Peyer's patch (tissue), 4 donors: ENCODE results near the gene PRCD. TPM values are rescaled to one million over a fixed set of nuclear protein-coding genes. Genes with fewer than 3 reads are reported as not detected.

Experiments
- DNase-seq, 3 donors: peaks; one replicate each; pipeline ENCODE4 v3.0.0-alpha.2; 2017 to 2019
- H3K27ac ChIP-seq, 4 donors: fragments of 200-600 bp; sonication (generic); one replicate each; pipeline ENCODE4 v1.5.1; 2016 to 2019
- H3K27me3 ChIP-seq, 2 donors: fragments of 200-600 bp; sonication (generic); one replicate each; pipeline ENCODE4 v1.5.1; 2019
- H3K36me3 ChIP-seq, 3 donors: fragments of 200-600 bp; sonication (generic); one replicate each; pipeline ENCODE4 v1.5.1; 2016 to 2019
- H3K4me1 ChIP-seq, 4 donors: fragments of 200-600 bp; sonication (generic); one replicate each; pipeline ENCODE4 v1.5.1; 2016 to 2019
- H3K4me3 ChIP-seq, 4 donors: fragments of 200-600 bp; sonication (generic); 1 replicate in 3 of 4; 2 replicates in 1 of 4; pipeline ENCODE4 v1.5.1; 2016 to 2019; ENCODE audit warnings: mild to moderate bottlenecking in 1 of 4
- H3K9me3 ChIP-seq, 4 donors: fragments of 200-600 bp; sonication (generic); one replicate each; pipeline ENCODE4 v1.5.1; 2016 to 2019; ENCODE audit warnings: mild to moderate bottlenecking in 1 of 4
- POLR2A ChIP-seq, 2 donors: fragments of 450-650 bp; IDR thresholded peaks; one replicate each; pipeline ENCODE4 v1.5.1; 2017; ENCODE audit warnings: antibody characterized with exemption in 2 of 2, mild to moderate bottlenecking in 2 of 2, moderate library complexity in 2 of 2
- total RNA-seq, 4 donors: library from RNA; depleted of rRNA; stranded (reverse); fragments of >200 nt; gene quantifications; one replicate each; pipeline ENCODE4 v1.1.0, GENCODE V29; 2016
- TF ChIP-seq, protein P1 (sequence below), 6 experiments: fragments of 450-650 bp in 4 of 6; fragments of 200-600 bp in 2 of 6; sonication (generic) in 1 of 6; IDR thresholded peaks; one replicate each; pipeline ENCODE4 v1.5.1; 2017 to 2019; ENCODE audit warnings: antibody characterized with exemption in 6 of 6, mild to moderate bottlenecking in 3 of 6, moderate library complexity in 1 of 6

PRCD gene
- total RNA-seq, 4 donors from 2014 or later = 1.2 to 10.7 TPM; not detected in 2

DNA sequence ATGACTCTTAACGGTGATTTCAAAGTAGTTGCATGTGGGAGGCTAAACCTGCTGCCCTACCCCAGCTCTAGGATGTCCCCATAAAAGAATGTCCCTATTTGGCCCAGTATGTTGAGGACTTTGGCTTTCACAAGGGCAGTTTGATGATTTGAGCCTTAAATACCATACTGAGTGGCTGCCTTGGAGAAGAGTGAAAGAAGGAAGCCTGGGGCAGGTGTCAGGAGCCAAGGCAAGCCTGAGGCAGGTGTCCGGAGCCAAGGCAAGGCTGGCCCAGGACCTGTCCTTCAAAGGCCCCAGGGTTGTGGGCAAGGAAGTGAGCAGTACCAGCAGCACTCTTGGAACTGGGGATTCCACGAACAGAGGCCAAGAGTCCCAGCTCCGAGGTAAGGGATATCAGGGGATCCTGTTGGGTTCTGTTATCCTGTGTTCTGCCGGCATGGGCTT lies 27.2 kb downstream of the PRCD start:
- peaks cover 0 to 6% (median 2%) of the 10 kb centered on the region in 4 donors for H3K4me1 ChIP-seq
- no peak for TF ChIP-seq POLR2A (IDR thresholded peaks at IDR 0.05)
- TF ChIP-seq, protein P1, sequence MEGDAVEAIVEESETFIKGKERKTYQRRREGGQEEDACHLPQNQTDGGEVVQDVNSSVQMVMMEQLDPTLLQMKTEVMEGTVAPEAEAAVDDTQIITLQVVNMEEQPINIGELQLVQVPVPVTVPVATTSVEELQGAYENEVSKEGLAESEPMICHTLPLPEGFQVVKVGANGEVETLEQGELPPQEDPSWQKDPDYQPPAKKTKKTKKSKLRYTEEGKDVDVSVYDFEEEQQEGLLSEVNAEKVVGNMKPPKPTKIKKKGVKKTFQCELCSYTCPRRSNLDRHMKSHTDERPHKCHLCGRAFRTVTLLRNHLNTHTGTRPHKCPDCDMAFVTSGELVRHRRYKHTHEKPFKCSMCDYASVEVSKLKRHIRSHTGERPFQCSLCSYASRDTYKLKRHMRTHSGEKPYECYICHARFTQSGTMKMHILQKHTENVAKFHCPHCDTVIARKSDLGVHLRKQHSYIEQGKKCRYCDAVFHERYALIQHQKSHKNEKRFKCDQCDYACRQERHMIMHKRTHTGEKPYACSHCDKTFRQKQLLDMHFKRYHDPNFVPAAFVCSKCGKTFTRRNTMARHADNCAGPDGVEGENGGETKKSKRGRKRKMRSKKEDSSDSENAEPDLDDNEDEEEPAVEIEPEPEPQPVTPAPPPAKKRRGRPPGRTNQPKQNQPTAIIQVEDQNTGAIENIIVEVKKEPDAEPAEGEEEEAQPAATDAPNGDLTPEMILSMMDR (IDR thresholded peaks at IDR 0.05) = no peak
- peaks cover 0 to 19% (median 0%) of the 10 kb centered on the region in 3 donors for H3K36me3 ChIP-seq
- H3K9me3 ChIP-seq = no peaks in the 10 kb centered on the region
- no peak overlapping the region for H3K27ac ChIP-seq
- no peak for DNase-seq
- no peak overlapping the region for H3K4me3 ChIP-seq
- no peaks in the 10 kb centered on the region for H3K27me3 ChIP-seq

DNA sequence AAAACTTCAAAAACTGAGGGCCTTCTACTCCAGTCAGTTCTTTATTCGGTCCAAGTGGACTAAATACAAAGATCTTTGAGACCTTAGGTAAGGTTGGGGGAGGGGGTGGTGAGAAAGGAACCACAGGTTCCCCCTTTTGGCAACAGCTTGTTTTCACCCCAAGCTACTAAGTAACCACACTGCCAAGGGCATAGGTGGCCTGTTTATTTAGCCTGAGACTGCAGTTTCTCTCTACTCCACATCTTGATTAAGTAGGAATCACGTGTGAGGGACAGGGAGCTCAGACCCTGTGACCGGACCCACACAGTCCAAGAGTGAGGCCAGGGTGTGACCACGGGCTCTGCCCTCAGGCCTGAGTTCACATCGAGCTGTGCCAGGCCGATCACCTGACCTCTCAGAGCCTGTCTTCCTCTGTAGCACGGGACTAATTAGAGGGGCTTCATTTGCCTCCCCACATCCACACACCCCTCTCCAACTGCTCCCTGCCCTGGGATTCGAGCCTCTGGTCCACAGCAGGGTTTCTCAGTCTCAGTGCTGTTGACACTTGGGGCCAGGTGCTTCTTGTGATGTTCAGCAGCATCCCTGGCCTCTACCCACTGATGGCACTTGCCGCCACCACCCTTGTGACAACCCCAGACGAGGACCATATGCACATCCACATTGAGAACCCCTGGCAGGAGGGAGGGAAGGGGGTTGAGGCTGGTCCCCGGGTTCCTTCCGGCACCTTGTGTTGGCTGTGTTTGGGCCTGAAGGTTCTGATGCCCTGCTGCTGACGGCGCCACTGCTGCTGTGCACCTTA lies 28.0 kb downstream of the PRCD start:
- Histone ChIP-seq H3K27me3 (no peaks in the 10 kb centered on the region), H3K4me1 (peaks cover 0 to 5% (median under 1%) of the 10 kb centered on the region in 4 donors), H3K36me3 (peaks cover 0 to 17% (median 0%) of the 10 kb centered on the region in 3 donors), H3K27ac (no peak overlapping the region), H3K9me3 (no peaks in the 10 kb centered on the region), H3K4me3 (no peak overlapping the region)
- TF ChIP-seq, protein P1 (IDR thresholded peaks at IDR 0.05) = no peak
- TF ChIP-seq POLR2A (IDR thresholded peaks at IDR 0.05) = no peak
- peak in 1 of 3 donors; percentile 40 for DNase-seq

DNA sequence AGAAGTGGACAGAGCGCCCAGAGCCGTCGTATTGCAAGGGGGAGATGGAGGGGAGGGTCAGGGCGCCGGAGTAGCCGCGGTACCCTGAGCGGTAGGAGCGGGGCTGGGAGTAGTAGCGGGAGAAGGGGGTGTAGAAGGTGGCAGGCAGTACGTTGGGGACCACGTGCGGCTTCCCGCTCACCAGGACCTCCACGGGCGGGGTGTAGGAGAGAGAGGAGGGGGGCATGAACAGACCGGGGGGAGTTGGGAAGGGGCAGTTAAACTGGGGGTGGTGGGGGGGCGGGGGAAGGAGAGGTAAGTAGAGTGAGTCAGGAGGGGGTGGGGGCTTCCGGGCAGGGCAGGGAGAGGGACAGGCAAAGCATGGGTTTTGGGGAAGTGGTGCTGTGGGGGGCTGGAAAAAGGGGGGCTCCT lies 29.0 kb downstream of the PRCD start:
- no peak for TF ChIP-seq POLR2A (IDR thresholded peaks at IDR 0.05)
- TF ChIP-seq, protein P1 (IDR thresholded peaks at IDR 0.05) = no peak

DNA sequence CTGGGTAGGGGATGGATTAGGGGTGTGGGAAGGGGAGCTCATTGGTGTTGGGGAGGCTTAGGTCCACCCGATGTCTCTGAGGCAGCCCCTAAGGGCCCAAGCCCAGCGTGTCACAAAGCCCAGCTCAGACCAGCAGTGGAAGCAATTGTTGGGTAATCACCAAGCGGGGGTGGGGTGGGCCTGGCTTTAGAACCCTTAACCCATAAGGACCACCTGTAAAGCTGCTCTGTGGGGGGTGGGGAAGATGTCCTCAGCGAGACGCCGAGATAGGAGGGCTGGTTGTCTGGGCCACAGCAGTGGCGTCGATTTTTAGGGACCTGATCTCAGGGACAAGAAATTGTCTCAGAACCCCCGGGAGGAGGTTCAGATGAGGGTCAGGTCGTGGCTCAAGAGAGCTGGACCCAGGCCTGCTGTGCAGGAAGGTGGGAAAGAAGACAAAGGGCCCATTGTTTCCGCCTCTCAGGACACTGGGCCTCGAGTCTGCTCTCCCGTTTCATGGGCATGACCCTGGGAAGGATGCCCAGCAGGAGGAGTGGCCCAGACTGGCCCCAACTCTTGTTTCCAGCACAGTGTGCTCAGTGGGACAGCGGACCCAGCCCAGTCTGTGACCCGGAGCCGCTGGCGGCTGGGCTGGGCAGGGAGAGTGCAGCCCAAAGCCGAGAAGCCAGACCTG lies 29.9 kb downstream of the PRCD start:
- peaks cover 0 to 15% (median 0%) of the 10 kb centered on the region in 3 donors for H3K36me3 ChIP-seq
- H3K4me1 ChIP-seq = peaks cover 0 to 5% (median 0%) of the 10 kb centered on the region in 4 donors
- no peak for DNase-seq
- TF ChIP-seq POLR2A (IDR thresholded peaks at IDR 0.05) = no peak
- TF ChIP-seq, protein P1 (IDR thresholded peaks at IDR 0.05) = no peak
- H3K9me3 ChIP-seq = no peaks in the 10 kb centered on the region
- H3K27me3 ChIP-seq = no peaks in the 10 kb centered on the region
- no peak overlapping the region for H3K27ac ChIP-seq
- H3K4me3 ChIP-seq = no peak overlapping the region

More for the DNA sequence above, 29.0 kb downstream of the PRCD start:
- H3K27me3 ChIP-seq = no peaks in the 10 kb centered on the region
- H3K36me3 ChIP-seq = peaks cover 0 to 17% (median 0%) of the 10 kb centered on the region in 3 donors
- no peak overlapping the region for H3K4me3 ChIP-seq
- DNase-seq = no peak
- no peaks in the 10 kb centered on the region for H3K9me3 ChIP-seq
- H3K27ac ChIP-seq = no peak overlapping the region
- peaks cover 0 to 5% (median 0%) of the 10 kb centered on the region in 4 donors for H3K4me1 ChIP-seq

DNA sequence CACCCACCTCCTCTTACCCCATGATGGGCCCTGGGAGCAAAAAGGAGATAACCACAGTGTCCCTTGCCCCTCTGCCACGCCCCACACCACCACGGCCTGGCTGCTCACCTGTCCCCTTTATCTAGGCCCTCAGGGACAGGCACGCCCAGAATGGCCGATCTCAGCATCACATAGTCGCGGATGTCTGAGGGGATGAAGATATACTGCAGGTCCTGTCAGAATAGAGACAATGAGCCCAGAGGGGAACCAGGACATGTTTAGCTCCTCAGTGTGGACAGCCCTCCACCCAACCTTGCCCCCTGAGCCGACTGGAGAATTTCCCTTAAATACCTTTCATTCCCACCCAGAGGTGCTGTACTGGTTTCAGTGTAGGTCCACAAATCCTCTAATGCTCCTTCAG lies 30.6 kb downstream of the PRCD start:
- no peaks in the 10 kb centered on the region for H3K27me3 ChIP-seq
- no peak for DNase-seq
- peaks cover 0 to 5% (median 0%) of the 10 kb centered on the region in 4 donors for H3K4me1 ChIP-seq
- TF ChIP-seq, protein P1 (IDR thresholded peaks at IDR 0.05) = no peak
- no peak for TF ChIP-seq POLR2A (IDR thresholded peaks at IDR 0.05)
- H3K4me3 ChIP-seq = no peak overlapping the region
- peaks cover 0 to 8% (median 0%) of the 10 kb centered on the region in 3 donors for H3K36me3 ChIP-seq
- no peak overlapping the region for H3K27ac ChIP-seq
- H3K9me3 ChIP-seq = no peaks in the 10 kb centered on the region
